HL-60 (cell line): ENCODE measurements around the gene FBP1.

Source experiments
- TF ChIP-seq, protein P1 (sequence below): IDR thresholded peaks from one replicate; pipeline ENCODE4 v1.5.1; 2011; ENCODE audit warnings: low read length, control low read depth, inconsistent platforms; ENCODE audit not compliant: insufficient read depth
- TF ChIP-seq, protein P2 (sequence below): IDR thresholded peaks from 2 replicates; pipeline ENCODE4 v1.6.1; 2012; ENCODE audit warnings: low read depth; ENCODE audit not compliant: insufficient replicate concordance

DNA sequence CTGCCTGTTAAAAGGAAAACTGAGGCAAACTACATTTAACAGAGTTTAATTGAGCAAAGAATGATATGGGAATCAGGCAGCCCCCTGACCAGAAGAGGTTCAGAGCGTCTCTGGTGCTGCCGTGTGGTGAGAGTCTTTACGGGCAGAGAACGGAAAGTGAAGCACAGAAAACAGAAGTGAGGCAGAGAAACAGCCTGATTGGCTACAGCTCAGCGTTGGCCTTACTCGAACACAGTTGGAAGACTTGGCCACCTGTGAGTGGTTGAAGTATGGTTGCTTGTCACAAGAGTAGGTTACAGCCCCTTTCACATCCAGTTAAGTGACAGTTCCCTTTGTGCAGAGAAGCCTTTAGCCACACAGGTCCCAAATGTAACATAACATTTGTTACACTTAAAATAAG lies 16.9 kb upstream of the FBP1 start:
- TF ChIP-seq, protein P1, sequence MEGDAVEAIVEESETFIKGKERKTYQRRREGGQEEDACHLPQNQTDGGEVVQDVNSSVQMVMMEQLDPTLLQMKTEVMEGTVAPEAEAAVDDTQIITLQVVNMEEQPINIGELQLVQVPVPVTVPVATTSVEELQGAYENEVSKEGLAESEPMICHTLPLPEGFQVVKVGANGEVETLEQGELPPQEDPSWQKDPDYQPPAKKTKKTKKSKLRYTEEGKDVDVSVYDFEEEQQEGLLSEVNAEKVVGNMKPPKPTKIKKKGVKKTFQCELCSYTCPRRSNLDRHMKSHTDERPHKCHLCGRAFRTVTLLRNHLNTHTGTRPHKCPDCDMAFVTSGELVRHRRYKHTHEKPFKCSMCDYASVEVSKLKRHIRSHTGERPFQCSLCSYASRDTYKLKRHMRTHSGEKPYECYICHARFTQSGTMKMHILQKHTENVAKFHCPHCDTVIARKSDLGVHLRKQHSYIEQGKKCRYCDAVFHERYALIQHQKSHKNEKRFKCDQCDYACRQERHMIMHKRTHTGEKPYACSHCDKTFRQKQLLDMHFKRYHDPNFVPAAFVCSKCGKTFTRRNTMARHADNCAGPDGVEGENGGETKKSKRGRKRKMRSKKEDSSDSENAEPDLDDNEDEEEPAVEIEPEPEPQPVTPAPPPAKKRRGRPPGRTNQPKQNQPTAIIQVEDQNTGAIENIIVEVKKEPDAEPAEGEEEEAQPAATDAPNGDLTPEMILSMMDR: no peak
- TF ChIP-seq, protein P2, sequence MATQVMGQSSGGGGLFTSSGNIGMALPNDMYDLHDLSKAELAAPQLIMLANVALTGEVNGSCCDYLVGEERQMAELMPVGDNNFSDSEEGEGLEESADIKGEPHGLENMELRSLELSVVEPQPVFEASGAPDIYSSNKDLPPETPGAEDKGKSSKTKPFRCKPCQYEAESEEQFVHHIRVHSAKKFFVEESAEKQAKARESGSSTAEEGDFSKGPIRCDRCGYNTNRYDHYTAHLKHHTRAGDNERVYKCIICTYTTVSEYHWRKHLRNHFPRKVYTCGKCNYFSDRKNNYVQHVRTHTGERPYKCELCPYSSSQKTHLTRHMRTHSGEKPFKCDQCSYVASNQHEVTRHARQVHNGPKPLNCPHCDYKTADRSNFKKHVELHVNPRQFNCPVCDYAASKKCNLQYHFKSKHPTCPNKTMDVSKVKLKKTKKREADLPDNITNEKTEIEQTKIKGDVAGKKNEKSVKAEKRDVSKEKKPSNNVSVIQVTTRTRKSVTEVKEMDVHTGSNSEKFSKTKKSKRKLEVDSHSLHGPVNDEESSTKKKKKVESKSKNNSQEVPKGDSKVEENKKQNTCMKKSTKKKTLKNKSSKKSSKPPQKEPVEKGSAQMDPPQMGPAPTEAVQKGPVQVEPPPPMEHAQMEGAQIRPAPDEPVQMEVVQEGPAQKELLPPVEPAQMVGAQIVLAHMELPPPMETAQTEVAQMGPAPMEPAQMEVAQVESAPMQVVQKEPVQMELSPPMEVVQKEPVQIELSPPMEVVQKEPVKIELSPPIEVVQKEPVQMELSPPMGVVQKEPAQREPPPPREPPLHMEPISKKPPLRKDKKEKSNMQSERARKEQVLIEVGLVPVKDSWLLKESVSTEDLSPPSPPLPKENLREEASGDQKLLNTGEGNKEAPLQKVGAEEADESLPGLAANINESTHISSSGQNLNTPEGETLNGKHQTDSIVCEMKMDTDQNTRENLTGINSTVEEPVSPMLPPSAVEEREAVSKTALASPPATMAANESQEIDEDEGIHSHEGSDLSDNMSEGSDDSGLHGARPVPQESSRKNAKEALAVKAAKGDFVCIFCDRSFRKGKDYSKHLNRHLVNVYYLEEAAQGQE: peak; percentile 69
